H9 (cell line): Measurements from ENCODE around the gene CYP27B1. TPM values are rescaled to one million over a fixed set of nuclear protein-coding genes. Genes with fewer than 3 reads are reported as not detected.

Experiments used
- DNase-seq: peaks from one replicate; pipeline ENCODE4 v3.0.0-alpha.2; 2017
- H2AFZ ChIP-seq: one replicate; pipeline ENCODE4 v1.6.1; 2013; ENCODE audit warnings: mild to moderate bottlenecking, low read length, control low read depth, moderate library complexity
- H2AK5ac ChIP-seq: 2 replicates; pipeline ENCODE4 v1.6.1; 2013; ENCODE audit warnings: low read length, control low read depth, mixed read lengths; ENCODE audit not compliant: insufficient read length
- H2BK120ac ChIP-seq: one replicate; pipeline ENCODE4 v1.6.1; 2013; ENCODE audit warnings: low read depth, mild to moderate bottlenecking, low read length, control low read depth, inconsistent platforms; ENCODE audit not compliant: poor library complexity, severe bottlenecking
- H2BK12ac ChIP-seq: 2 replicates; pipeline ENCODE4 v1.6.1; 2013; ENCODE audit warnings: low read length, control low read depth, mixed read lengths, low read depth; ENCODE audit not compliant: insufficient read length
- H2BK15ac ChIP-seq: 2 replicates; pipeline ENCODE4 v1.6.1; 2013; ENCODE audit warnings: low read depth, low read length, control low read depth
- H2BK20ac ChIP-seq: one replicate; pipeline ENCODE4 v1.6.1; 2013; ENCODE audit warnings: low read depth, mild to moderate bottlenecking, low read length, control low read depth, inconsistent platforms; ENCODE audit not compliant: poor library complexity, severe bottlenecking
- H2BK5ac ChIP-seq: 2 replicates; pipeline ENCODE4 v1.6.1; 2013; ENCODE audit warnings: low read length, control low read depth, mixed read lengths; ENCODE audit not compliant: insufficient read length
- H3K14ac ChIP-seq: 2 replicates; pipeline ENCODE4 v1.6.1; 2013; ENCODE audit warnings: low read length, control low read depth; ENCODE audit not compliant: insufficient read depth
- H3K18ac ChIP-seq: 2 replicates; pipeline ENCODE4 v1.6.1; 2013; ENCODE audit warnings: low read depth, mild to moderate bottlenecking, mixed read lengths, low read length, control low read depth; ENCODE audit not compliant: insufficient read length
- H3K23ac ChIP-seq: 2 replicates; pipeline ENCODE4 v1.6.1; 2013; ENCODE audit warnings: low read length, control low read depth, mixed read lengths, low read depth; ENCODE audit not compliant: insufficient read length
- H3K23me2 ChIP-seq: 2 replicates; pipeline ENCODE4 v1.6.1; 2013; ENCODE audit warnings: low read depth, mild to moderate bottlenecking, mixed read lengths, low read length, control low read depth; ENCODE audit not compliant: insufficient read length, poor library complexity, severe bottlenecking
- H3K27ac ChIP-seq: 2 replicates; pipeline ENCODE4 v1.5.1; 2013; ENCODE audit warnings: low read length, control low read depth, mixed read lengths, low read depth; ENCODE audit not compliant: insufficient read length
- H3K27me3 ChIP-seq: 2 replicates; pipeline ENCODE4 v1.6.1; 2013; ENCODE audit warnings: low read length, control low read depth, inconsistent platforms; ENCODE audit not compliant: insufficient read depth
- H3K4ac ChIP-seq: 2 replicates; pipeline ENCODE4 v1.6.1; 2013; ENCODE audit warnings: low read depth, mild to moderate bottlenecking, control low read depth, inconsistent platforms, low read length, moderate library complexity
- H3K4me1 ChIP-seq: 2 replicates; pipeline ENCODE4 v1.6.1; 2013; ENCODE audit warnings: low read length, control low read depth, inconsistent platforms; ENCODE audit not compliant: insufficient read depth
- H3K4me2 ChIP-seq: 2 replicates; pipeline ENCODE4 v1.6.1; 2013; ENCODE audit warnings: low read length, control low read depth, mixed read lengths; ENCODE audit not compliant: insufficient read length, insufficient read depth
- H3K56ac ChIP-seq: 2 replicates; pipeline ENCODE4 v1.6.1; 2013; ENCODE audit warnings: low read depth, mild to moderate bottlenecking, mixed read lengths, low read length, control low read depth; ENCODE audit not compliant: insufficient read length
- H3K79me1 ChIP-seq: 2 replicates; pipeline ENCODE4 v1.6.1; 2013; ENCODE audit warnings: low read depth, mild to moderate bottlenecking, moderate library complexity, low read length, control low read depth, inconsistent platforms; ENCODE audit not compliant: insufficient read depth, poor library complexity, severe bottlenecking
- H3K79me2 ChIP-seq: 2 replicates; pipeline ENCODE4 v1.6.1; 2013; ENCODE audit warnings: low read length, control low read depth, inconsistent platforms; ENCODE audit not compliant: insufficient read depth
- H3K9ac ChIP-seq: 2 replicates; pipeline ENCODE4 v1.6.1; 2013; ENCODE audit warnings: low read length, control low read depth, mixed read lengths; ENCODE audit not compliant: insufficient read length; ENCODE audit errors: extremely low read depth
- H3K9me3 ChIP-seq: one replicate; pipeline ENCODE4 v1.6.1; 2013; ENCODE audit warnings: low read depth, low read length, inconsistent platforms; ENCODE audit not compliant: control insufficient read depth
- H3T11ph ChIP-seq: one replicate; pipeline ENCODE4 v1.6.1; 2013; ENCODE audit warnings: mild to moderate bottlenecking, low read length, control low read depth, inconsistent platforms
- H4K20me1 ChIP-seq: one replicate; pipeline ENCODE4 v1.6.1; 2013; ENCODE audit not compliant: control insufficient read depth, insufficient read length, insufficient read depth
- H4K5ac ChIP-seq: 2 replicates; pipeline ENCODE4 v1.6.1; 2013; ENCODE audit warnings: low read depth, mild to moderate bottlenecking, mixed read lengths, low read length, control low read depth; ENCODE audit not compliant: insufficient read length
- H4K8ac ChIP-seq: replicated peaks from 2 replicates; pipeline ENCODE4 v1.6.1; 2013; ENCODE audit warnings: low read length, control low read depth, mixed read lengths, low read depth; ENCODE audit not compliant: insufficient read length
- H4K91ac ChIP-seq: 2 replicates; pipeline ENCODE4 v1.6.1; 2013; ENCODE audit warnings: low read depth, mild to moderate bottlenecking, moderate library complexity, mixed read lengths, low read length, control low read depth; ENCODE audit not compliant: insufficient read length
- H3K27ac Mint-ChIP-seq, 3 experiments: 2 replicates in 2 of 3; 3 replicates in 1 of 3; pipeline ENCODE4 v1.8.0; 2020 to 2021; ENCODE audit warnings: mixed read lengths in 3 of 3, mild to moderate bottlenecking in 1 of 3, moderate library complexity in 1 of 3
- H3K27me3 Mint-ChIP-seq: 2 replicates; pipeline ENCODE4 v1.8.0; 2021; ENCODE audit warnings: low read depth, mild to moderate bottlenecking, moderate library complexity, mixed read lengths
- H3K36me3 Mint-ChIP-seq, 3 experiments: 2 replicates in 2 of 3; 3 replicates in 1 of 3; pipeline ENCODE4 v1.8.0; 2020 to 2021; ENCODE audit warnings: low read depth in 3 of 3, mixed read lengths in 3 of 3; ENCODE audit not compliant: insufficient read depth in 1 of 3
- H3K4me1 Mint-ChIP-seq, 2 experiments: 2 replicates each; pipeline ENCODE4 v1.8.0; 2020; ENCODE audit warnings: mixed read lengths in 2 of 2
- H3K4me3 Mint-ChIP-seq, 2 experiments: 2 replicates in 1 of 2; 3 replicates in 1 of 2; pipeline ENCODE4 v1.8.0; 2020 to 2021; ENCODE audit warnings: mild to moderate bottlenecking in 2 of 2, mixed read lengths in 2 of 2, moderate library complexity in 1 of 2
- H3K9me3 Mint-ChIP-seq, 2 experiments: 2 replicates in 1 of 2; 3 replicates in 1 of 2; pipeline ENCODE4 v1.8.0; 2020; ENCODE audit warnings: mild to moderate bottlenecking in 2 of 2, mixed read lengths in 2 of 2, moderate library complexity in 1 of 2
- CTCF ChIP-seq: fragments of 200-600 bp; sonication (generic); conservative IDR thresholded peaks from 3 replicates; pipeline ENCODE4 v1.8.0; 2021; ENCODE audit warnings: antibody characterized with exemption, mild to moderate bottlenecking
- WGBS: extraction: QIAGEN DNeasy Blood & Tissue Kit; methylation state at CpG from one replicate; pipeline ENCODE4 v1.1.7; 2013; ENCODE audit warnings: missing lambda C conversion rate, low lambda C conversion rate, mixed read lengths; ENCODE audit not compliant: insufficient read length; ENCODE audit errors: extremely low coverage; 5-methylcytosine and 5-hydroxymethylcytosine counted together
- total RNA-seq: library from RNA; stranded (reverse); gene quantifications from 2 replicates; pipeline ENCODE4 v1.2.1, GENCODE V29; 2021

The CYP27B1 gene
- total RNA-seq, 1 experiment from 2014 or later: 6.1 TPM

- H3K79me1 ChIP-seq: no peaks in the 10 kb centered on the region
- H3K4ac ChIP-seq: no peak overlapping the region
- H4K20me1 ChIP-seq: no peaks in the 10 kb centered on the region
- no peak overlapping the region for H2BK15ac ChIP-seq
- DNase-seq: no peak
- no peak overlapping the region for H3T11ph ChIP-seq
- no peak for TF ChIP-seq CTCF
- no peak overlapping the region for H3K18ac ChIP-seq
- H3K4me1 ChIP-seq: 0 out of 2 replicates have a peak, but pooled peaks cover 7% of the 10 kb centered on the region
- H4K91ac ChIP-seq: no peak overlapping the region
- H3K9ac ChIP-seq: no peak overlapping the region
- H3K9me3 ChIP-seq: no peaks in the 10 kb centered on the region
- H3K4me1 Mint-ChIP-seq: peaks cover 43 to 44% of the 10 kb centered on the region in 2 experiments
- H3K27ac Mint-ChIP-seq: peak overlapping the region in 2 of 3 experiments; percentile 10 to 81; a peak in 2 of 7 replicates
- no peak overlapping the region for H3K56ac ChIP-seq
- no peak overlapping the region for H2BK12ac ChIP-seq
- H3K4me2 ChIP-seq: peak overlapping the region; percentile 50
- no peak overlapping the region for H2AK5ac ChIP-seq
- H3K4me3 Mint-ChIP-seq: peak overlapping the region; percentile 96 to 98
- no peak overlapping the region for H4K8ac ChIP-seq
- peaks cover 23% of the 10 kb centered on the region for H3K27me3 Mint-ChIP-seq
- WGBS: no CpG with 5 or more reads among the region's 5 CpGs
- no peak overlapping the region for H2AFZ ChIP-seq
- no peak overlapping the region for H2BK20ac ChIP-seq
- H3K9me3 Mint-ChIP-seq: peaks cover 0 to 2% of the 10 kb centered on the region in 2 experiments; a peak in 2 of 5 replicates
- no peak overlapping the region for H2BK5ac ChIP-seq
- no peak overlapping the region for H3K23ac ChIP-seq
- peaks cover 30 to 46% (median 39%) of the 10 kb centered on the region in 3 experiments for H3K36me3 Mint-ChIP-seq
- H4K5ac ChIP-seq: no peak overlapping the region
- no peak overlapping the region for H3K14ac ChIP-seq
- no peak overlapping the region for H2BK120ac ChIP-seq
- H3K79me2 ChIP-seq: peaks cover 13% of the 10 kb centered on the region; the same call in 1 of the 2 replicates
- peaks cover 17% of the 10 kb centered on the region for H3K23me2 ChIP-seq
- peaks cover 11% of the 10 kb centered on the region for H3K27me3 ChIP-seq
- no peak overlapping the region for H3K27ac ChIP-seq
Measured at GRCh38 chr12:57752668-57753000, 14.2 kb downstream of the CYP27B1 start.
